ENCODE results near the gene TTBK2. TPM values are rescaled to one million over a fixed set of nuclear protein-coding genes. Genes with fewer than 3 reads are reported as not detected.

Gene TTBK2
- total RNA-seq, 1 experiment from 2014 or later: 25.5 TPM

DNA sequence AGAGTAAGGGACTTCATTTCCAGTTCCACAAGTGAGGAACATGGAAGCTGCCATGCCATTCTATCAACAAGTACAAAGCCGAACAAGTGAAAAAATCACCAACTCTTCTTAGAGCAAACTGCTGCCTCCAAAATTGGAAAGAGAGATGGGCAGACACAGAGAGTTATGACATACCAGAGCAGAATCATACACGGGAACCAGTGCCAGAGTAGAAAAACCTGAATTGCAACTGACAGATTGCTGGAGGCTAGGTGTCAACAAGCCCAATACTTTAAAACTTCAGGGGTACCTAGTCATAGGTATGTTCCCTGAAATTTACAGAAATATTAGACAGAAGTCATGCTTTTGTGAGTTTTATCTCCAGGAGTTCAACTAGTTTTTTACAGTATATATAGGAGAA, 62.0 kb downstream of the TTBK2 start:
- TF ChIP-seq, protein P1, sequence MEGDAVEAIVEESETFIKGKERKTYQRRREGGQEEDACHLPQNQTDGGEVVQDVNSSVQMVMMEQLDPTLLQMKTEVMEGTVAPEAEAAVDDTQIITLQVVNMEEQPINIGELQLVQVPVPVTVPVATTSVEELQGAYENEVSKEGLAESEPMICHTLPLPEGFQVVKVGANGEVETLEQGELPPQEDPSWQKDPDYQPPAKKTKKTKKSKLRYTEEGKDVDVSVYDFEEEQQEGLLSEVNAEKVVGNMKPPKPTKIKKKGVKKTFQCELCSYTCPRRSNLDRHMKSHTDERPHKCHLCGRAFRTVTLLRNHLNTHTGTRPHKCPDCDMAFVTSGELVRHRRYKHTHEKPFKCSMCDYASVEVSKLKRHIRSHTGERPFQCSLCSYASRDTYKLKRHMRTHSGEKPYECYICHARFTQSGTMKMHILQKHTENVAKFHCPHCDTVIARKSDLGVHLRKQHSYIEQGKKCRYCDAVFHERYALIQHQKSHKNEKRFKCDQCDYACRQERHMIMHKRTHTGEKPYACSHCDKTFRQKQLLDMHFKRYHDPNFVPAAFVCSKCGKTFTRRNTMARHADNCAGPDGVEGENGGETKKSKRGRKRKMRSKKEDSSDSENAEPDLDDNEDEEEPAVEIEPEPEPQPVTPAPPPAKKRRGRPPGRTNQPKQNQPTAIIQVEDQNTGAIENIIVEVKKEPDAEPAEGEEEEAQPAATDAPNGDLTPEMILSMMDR (IDR thresholded peaks at IDR 0.05; ENCODE audit: unreplicated experiment): no peak
- Mint-ChIP-seq H3K36me3 (ENCODE audit: insufficient read depth, unreplicated experiment) (peaks cover 17% of the 10 kb centered on the region), H3K9me3 (ENCODE audit: unreplicated experiment) (no peaks in the 10 kb centered on the region), H3K4me3 (ENCODE audit: unreplicated experiment) (no peak overlapping the region), H3K4me1 (ENCODE audit: insufficient read depth, unreplicated experiment) (peaks cover 9% of the 10 kb centered on the region), H3K27me3 (ENCODE audit: insufficient read depth, unreplicated experiment) (no peaks in the 10 kb centered on the region), H3K27ac (ENCODE audit: low read depth, unreplicated experiment) (no peak overlapping the region)
- CTCF ChIA-PET: no interaction called here
- intact Hi-C loops (cut with micrococcal nuclease): no loop called here
- POLR2A ChIA-PET: interaction anchor here (0.8 to 1.2 kb wide), 2 partner anchors 11 to 21 kb away, joined by 3 read pairs; no protein-coding TSS in a partner anchor
- no TSS peak for BruUV-seq (replicated peaks)
- no peak for DNase-seq (ENCODE audit: unreplicated experiment)

DNA sequence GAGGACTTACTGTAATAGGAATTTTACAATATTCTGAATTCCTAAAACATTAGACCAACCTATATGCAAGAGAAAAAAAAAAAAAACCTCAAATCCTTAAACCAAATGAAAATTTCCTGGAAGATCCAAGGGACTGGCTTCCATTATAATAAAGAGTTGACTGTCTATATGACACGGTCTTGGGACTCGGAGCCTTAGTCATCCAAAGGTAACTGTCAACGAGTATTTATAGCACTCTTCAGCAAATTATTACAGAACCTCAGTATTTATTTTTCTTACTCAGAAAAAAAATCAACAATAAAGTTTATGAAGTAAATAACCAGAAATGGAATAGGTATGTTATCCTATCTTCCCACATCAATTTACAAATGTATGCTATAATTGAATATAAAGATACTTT, 66.0 kb downstream of the TTBK2 start:
- DNase-seq (ENCODE audit: unreplicated experiment): no peak
- TF ChIP-seq, protein P1 (IDR thresholded peaks at IDR 0.05; ENCODE audit: unreplicated experiment): no peak
- no TSS peak for BruUV-seq (replicated peaks)
- intact Hi-C loops (cut with micrococcal nuclease): no loop called here
- H3K36me3 Mint-ChIP-seq (ENCODE audit: insufficient read depth, unreplicated experiment): peaks cover 15% of the 10 kb centered on the region
- H3K27ac Mint-ChIP-seq (ENCODE audit: low read depth, unreplicated experiment): no peak overlapping the region
- H3K27me3 Mint-ChIP-seq (ENCODE audit: insufficient read depth, unreplicated experiment): no peaks in the 10 kb centered on the region
- CTCF ChIA-PET: no interaction called here
- no peaks in the 10 kb centered on the region for H3K9me3 Mint-ChIP-seq (ENCODE audit: unreplicated experiment)
- POLR2A ChIA-PET: no interaction called here
- H3K4me3 Mint-ChIP-seq (ENCODE audit: unreplicated experiment): no peak overlapping the region
- peaks cover 2% of the 10 kb centered on the region for H3K4me1 Mint-ChIP-seq (ENCODE audit: insufficient read depth, unreplicated experiment)

DNA sequence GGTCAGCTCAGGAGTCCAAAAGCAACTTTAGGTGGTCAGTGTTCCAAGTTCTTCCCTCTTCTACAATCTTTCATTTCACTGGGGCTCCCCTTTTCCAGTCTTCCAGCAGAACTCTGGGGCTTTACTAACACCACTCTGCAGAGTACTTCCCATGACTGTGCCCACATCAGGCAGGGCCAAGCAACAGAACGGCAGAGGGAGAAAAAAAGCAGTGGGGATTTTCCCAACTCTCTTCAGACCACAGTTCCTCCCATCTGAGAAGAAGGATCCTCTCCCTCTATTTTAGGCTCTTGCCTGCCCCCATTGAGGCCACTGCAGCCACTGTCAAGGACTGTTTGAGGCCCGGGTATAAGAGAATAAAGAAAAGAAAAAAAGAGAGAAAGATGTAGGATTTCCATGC, 70.7 kb downstream of the TTBK2 start:
- TF ChIP-seq, protein P1 (IDR thresholded peaks at IDR 0.05; ENCODE audit: unreplicated experiment): no peak
- intact Hi-C loops (cut with micrococcal nuclease): no loop called here
- POLR2A ChIA-PET: interaction anchor here (0.6 kb wide), 1 partner anchor 10 kb away, joined by 3 read pairs; no protein-coding TSS in a partner anchor
- DNase-seq (ENCODE audit: unreplicated experiment): no peak
- Mint-ChIP-seq H3K4me1 (ENCODE audit: insufficient read depth, unreplicated experiment) (no peaks in the 10 kb centered on the region), H3K27me3 (ENCODE audit: insufficient read depth, unreplicated experiment) (no peaks in the 10 kb centered on the region), H3K27ac (ENCODE audit: low read depth, unreplicated experiment) (no peak overlapping the region), H3K36me3 (ENCODE audit: insufficient read depth, unreplicated experiment) (peaks cover 12% of the 10 kb centered on the region), H3K4me3 (ENCODE audit: unreplicated experiment) (no peak overlapping the region), H3K9me3 (ENCODE audit: unreplicated experiment) (no peaks in the 10 kb centered on the region)
- no TSS peak for BruUV-seq (replicated peaks)
- CTCF ChIA-PET: no interaction called here

DNA sequence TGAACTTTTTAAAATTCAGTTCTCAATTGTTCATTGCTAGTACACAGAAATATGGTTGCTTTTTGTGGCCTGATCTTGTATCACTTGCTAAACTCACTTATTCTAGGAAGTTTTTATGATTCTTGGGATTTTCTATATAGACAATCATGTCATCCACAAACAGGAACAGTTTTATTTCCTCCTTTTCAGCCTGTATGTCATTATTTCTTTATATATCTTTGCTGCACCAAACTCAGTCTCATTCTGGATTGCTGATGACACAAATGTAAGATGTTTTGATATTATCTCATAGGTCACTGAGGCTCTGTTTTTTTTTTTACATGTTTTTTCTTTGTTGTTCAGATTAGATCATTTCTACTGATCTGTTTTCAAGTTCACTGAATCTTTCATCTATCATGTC, 71.7 kb downstream of the TTBK2 start:
- POLR2A ChIA-PET: no interaction called here
- H3K27ac Mint-ChIP-seq (ENCODE audit: low read depth, unreplicated experiment): no peak overlapping the region
- no peak overlapping the region for H3K4me3 Mint-ChIP-seq (ENCODE audit: unreplicated experiment)
- no peaks in the 10 kb centered on the region for H3K4me1 Mint-ChIP-seq (ENCODE audit: insufficient read depth, unreplicated experiment)
- TF ChIP-seq, protein P1 (IDR thresholded peaks at IDR 0.05; ENCODE audit: unreplicated experiment): no peak
- H3K27me3 Mint-ChIP-seq (ENCODE audit: insufficient read depth, unreplicated experiment): no peaks in the 10 kb centered on the region
- H3K36me3 Mint-ChIP-seq (ENCODE audit: insufficient read depth, unreplicated experiment): peaks cover 12% of the 10 kb centered on the region
- no peaks in the 10 kb centered on the region for H3K9me3 Mint-ChIP-seq (ENCODE audit: unreplicated experiment)
- no TSS peak for BruUV-seq (replicated peaks)
- intact Hi-C loops (cut with micrococcal nuclease): no loop called here
- CTCF ChIA-PET: no interaction called here
- DNase-seq (ENCODE audit: unreplicated experiment): no peak

Data from MCF 10A (cell line).